ENCODE data around the gene NAALADL2.
"Not testable (repeated sequence)": the region's sequence is repeated elsewhere in the genome, so short reads cannot be mapped to it uniquely, and the experiment has no call there.

The NAALADL2 gene

GRCh38 chr3:175215833-175216232 lies 356.7 kb downstream of the NAALADL2 start:
- DNase-seq = no peak

- DNase-seq = no peak
Observed at GRCh38 chr3:175222356-175222755, 363.2 kb downstream of the NAALADL2 start.

DNA sequence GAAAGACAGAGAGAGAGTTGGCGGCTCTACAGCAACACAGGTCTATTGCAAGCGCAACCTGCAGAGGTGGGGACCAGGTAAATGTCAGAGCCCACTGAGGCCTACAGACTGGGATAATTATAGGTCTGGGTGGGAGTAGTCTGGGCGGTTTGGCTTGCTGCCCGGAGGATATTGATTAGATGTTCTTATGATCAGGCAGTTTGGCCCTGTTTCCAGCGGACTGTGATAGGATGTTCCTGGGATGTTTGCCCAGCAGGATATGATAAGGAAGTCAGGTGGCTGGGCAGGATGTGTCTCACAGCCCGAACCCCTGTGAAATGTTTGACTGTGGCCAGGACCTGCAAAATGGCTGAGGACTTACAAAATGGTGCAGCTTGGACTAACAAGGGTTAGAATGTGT lies 364.9 kb downstream of the NAALADL2 start:
- DNase-seq = no peak

- DNase-seq = no peak
Observed at GRCh38 chr3:175226444-175226843, 367.3 kb downstream of the NAALADL2 start.

DNA sequence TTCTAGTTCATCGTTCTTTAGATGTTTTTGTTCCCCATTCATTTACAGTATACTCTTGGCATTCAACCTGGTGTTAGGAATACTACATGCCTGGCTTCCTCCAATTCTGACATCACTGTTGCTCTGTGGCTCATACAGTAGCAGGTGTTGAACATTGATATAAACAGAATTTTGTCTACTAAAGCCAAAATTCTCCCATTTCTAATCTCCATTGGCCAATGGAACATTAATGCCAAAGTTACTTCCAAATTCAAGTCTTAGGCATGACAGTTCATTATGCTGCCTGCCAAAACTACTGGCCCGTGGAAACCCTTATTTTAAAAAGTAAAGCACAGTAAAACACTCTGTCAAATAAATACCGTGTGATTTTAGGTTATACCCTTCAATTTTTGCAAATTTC lies 368.0 kb downstream of the NAALADL2 start:
- DNase-seq = no peak

- no peak for DNase-seq
Observed at GRCh38 chr3:175233957-175234940, 375.1 kb downstream of the NAALADL2 start.

DNA sequence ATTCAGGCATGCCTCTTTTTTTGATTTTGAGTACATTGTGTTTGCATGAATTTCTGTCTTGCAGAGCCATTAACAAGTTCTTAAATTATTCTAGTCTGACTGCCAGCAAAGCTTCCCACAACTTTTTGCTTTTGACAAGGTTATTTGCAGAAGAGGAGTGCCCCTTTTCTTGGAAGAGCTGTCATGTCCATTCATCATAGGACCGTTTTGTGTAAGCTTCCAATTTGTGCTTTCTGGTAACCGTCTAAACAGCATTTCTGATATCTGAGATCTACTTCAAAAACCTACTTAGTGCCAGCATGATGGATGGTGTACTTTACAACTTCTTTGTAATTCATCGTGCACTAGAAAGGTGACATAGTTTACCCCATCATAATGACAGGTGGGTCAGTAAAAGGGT lies 379.7 kb downstream of the NAALADL2 start:
- DNase-seq = no peak

GRCh38 chr3:175240921-175241320 lies 381.8 kb downstream of the NAALADL2 start:
- DNase-seq = no peak

- DNase-seq = no peak
Observed at GRCh38 chr3:175242243-175242642, 383.1 kb downstream of the NAALADL2 start.

- no peak for DNase-seq
Observed at GRCh38 chr3:175246234-175246633, 387.1 kb downstream of the NAALADL2 start.

DNA sequence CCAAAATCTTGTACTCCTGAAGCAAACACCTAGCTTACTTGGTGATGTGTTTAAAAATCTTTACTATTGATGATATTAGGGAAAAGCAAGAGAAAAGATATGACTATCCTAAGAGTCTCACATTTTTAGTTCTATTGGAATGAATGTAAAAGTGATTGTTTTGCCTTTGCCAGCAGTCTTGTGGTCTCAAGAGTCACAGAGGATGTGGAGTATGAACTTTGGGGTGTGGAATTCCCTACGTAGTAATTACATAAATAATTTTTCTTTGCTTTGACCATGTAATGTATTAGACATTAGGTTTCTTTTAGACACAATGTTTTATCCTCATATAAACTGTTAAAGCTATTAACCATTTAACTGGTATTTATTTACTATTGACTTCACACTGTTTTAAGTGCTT lies 387.6 kb downstream of the NAALADL2 start:
- DNase-seq = no peak

GRCh38 chr3:175247629-175248028 lies 388.5 kb downstream of the NAALADL2 start:
- no peak for DNase-seq

- no peak for DNase-seq
Observed at GRCh38 chr3:175248832-175249231, 389.7 kb downstream of the NAALADL2 start.

DNA sequence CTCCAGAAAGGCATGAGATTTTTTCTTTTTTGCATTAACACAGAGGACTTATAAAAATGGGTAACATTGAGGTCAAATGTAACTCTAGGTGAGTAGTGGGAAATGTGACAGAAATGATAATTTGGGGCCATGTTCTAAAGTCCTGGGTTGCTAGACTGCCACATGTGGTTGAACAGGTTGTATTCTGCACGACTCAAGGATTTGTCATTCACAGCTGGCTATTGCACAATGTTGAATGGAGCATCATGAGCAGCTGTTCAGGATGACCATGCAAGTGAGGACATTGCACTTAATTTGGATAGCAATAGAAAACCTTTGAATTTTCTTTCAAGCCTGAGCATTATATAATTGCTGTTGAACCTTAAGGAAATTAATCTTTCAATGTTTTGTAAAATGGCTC lies 396.6 kb downstream of the NAALADL2 start:
- no peak for DNase-seq

- no peak for DNase-seq
Observed at GRCh38 chr3:175257123-175257522, 398.0 kb downstream of the NAALADL2 start.

DNA sequence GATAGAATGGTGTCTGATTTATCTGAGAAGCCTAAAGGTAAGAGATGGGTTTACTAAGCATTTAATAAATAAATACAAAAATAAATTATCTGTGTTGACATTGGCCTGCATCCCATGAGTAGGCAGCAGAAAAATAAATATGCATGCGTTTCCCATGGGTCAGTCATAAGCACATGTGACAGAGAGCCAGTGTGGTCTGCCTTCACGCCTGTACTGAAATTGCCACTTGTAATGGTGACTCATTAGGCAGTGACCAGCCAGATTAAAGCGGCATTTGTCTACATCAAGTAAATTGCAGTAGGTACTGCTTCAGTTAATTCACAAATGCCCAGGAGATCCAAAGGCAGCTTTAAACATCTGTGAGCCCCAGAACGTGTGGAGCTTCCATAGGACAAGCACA lies 399.6 kb downstream of the NAALADL2 start:
- DNase-seq = no peak

- DNase-seq = no peak
Observed at GRCh38 chr3:175260145-175260794, 401.1 kb downstream of the NAALADL2 start.

DNA sequence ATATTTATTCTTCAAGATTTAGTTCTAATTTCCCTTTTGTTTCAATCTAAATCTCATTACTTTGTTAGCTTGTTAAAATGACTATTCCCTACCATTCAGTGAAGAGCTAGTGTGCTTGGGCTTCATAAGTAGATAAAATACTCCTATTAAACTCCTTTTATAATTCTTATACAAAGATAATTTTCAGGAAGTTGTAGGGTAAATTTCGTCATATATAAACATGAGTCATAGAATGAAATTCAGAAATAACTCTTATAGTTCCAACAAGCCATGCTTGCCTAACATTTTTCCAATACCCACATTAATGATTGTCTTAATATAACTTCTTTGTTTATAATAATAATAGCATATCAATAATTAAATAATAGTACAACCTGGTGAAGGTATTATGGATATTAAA lies 407.3 kb downstream of the NAALADL2 start:
- DNase-seq = no peak

- no peak for DNase-seq
Observed at GRCh38 chr3:175267121-175267531, 408.0 kb downstream of the NAALADL2 start.

DNA sequence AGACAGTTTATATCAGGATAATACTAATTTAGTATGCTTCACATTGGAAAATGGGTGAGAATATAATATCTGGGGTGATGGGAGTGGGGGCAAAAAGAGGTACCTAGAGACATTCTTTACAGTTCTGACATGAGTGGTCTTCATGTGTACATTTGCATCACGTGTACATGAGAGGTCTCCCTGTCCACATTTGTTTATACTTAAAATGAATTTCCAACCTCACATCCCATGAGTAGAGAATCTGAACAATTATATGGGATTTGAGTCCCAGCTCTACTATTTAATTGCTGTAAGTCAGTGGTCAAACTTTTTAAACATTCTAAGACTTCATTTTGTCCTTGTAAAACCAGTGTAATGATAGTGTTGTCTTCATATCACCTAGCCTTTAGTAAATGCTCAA lies 408.4 kb downstream of the NAALADL2 start:
- DNase-seq = no peak

DNA sequence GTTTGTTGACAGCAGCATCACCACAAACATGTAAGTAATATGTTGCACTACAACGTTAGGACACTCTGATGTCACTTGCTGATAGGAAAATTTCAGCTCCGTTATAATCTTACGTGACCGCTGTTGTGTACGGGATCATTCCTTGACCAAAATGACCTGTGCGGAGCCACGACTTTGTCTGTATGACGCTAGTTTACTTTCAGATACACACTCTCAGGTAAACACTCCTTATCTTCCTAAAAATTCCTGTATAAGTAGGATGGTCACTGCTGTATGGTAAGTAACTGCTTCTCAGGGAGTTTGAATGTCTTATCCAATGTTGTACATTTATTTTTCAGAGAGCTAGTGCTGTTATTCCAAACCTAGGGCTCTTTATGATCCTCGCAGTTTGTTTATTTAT lies 410.3 kb downstream of the NAALADL2 start:
- DNase-seq = no peak

GRCh38 chr3:175270198-175270837 lies 411.2 kb downstream of the NAALADL2 start:
- DNase-seq = no peak

DNA sequence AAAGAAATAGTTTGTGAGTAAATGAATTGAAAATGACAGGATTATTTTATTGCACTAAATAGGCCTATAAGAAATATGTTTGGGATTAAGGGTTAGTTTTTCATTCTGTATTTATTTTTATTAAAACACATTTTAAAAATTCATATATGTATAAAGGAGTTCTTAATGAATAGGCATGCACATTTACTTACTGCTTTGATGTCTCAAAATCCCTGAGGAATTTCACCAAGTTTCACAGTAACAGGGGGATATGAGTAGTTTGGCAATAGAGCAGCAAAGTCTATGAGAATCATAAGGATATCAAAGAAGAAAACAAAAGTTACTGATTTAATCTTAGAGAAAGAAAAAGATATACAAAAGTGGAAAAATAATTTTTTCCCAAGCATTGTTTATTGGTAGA lies 411.7 kb downstream of the NAALADL2 start:
- no peak for DNase-seq

GRCh38 chr3:175271465-175271864 lies 412.3 kb downstream of the NAALADL2 start:
- DNase-seq = not testable (repeated sequence)

Measured in activated naive CD4-positive, alpha-beta T cell (primary cell).